ENCODE measurements around the gene CHST15. TPM values are rescaled to one million over a fixed set of nuclear protein-coding genes. Genes with fewer than 3 reads are reported as not detected.

The CHST15 gene
- polyA plus RNA-seq, 4 donors = 0.45 to 8.5 (median 4.0) TPM

GRCh38 chr10:124066126-124066700 is 27.2 kb downstream of the CHST15 start:
- H3K9me3 ChIP-seq (ENCODE audit: control insufficient read depth in 2 of 2, insufficient read depth in 1 of 2, low read depth in 1 of 2, low read length in 1 of 2) = no peaks in the 10 kb centered on the region
- no peak for FAIRE-seq
- H3K36me3 ChIP-seq (ENCODE audit: control insufficient read depth in 3 of 3, insufficient read depth in 2 of 3, low read depth in 1 of 3, low read length in 3 of 3) = no peaks in the 10 kb centered on the region
- H3K4me1 ChIP-seq (ENCODE audit: control insufficient read depth in 3 of 3, insufficient read depth in 2 of 3, low read depth in 1 of 3, low read length in 2 of 3) = peaks cover 0 to 14% (median 0%) of the 10 kb centered on the region in 3 donors
- no peak for DNase-seq
- 59 to 69% (median 63%) methylated on average over 12 of the region's 12 CpGs for WGBS, 3 donors
- no peaks in the 10 kb centered on the region for H3K27me3 ChIP-seq (ENCODE audit: control insufficient read depth in 3 of 3, insufficient read depth in 3 of 3, low read length in 3 of 3)
- H3K4me3 ChIP-seq (ENCODE audit: low read depth in 1 of 3, low read length in 3 of 3) = no peak overlapping the region
- peak overlapping the region in 1 of 3 donors; percentile 59 for H3K27ac ChIP-seq (ENCODE audit: low read depth in 1 of 3, low read length in 2 of 3)

GRCh38 chr10:124065382-124066125 is 27.8 kb downstream of the CHST15 start:
- Histone ChIP-seq H3K36me3 (ENCODE audit: control insufficient read depth in 3 of 3, insufficient read depth in 2 of 3, low read depth in 1 of 3, low read length in 3 of 3) (no peaks in the 10 kb centered on the region), H3K27ac (ENCODE audit: low read depth in 1 of 3, low read length in 2 of 3) (peak overlapping the region in 1 of 3 donors; percentile 61), H3K4me3 (ENCODE audit: low read depth in 1 of 3, low read length in 3 of 3) (no peak overlapping the region), H3K4me1 (ENCODE audit: control insufficient read depth in 3 of 3, insufficient read depth in 2 of 3, low read depth in 1 of 3, low read length in 2 of 3) (peaks cover 0 to 14% (median 0%) of the 10 kb centered on the region in 3 donors), H3K9me3 (ENCODE audit: control insufficient read depth in 2 of 2, insufficient read depth in 1 of 2, low read depth in 1 of 2, low read length in 1 of 2) (no peaks in the 10 kb centered on the region), H3K27me3 (ENCODE audit: control insufficient read depth in 3 of 3, insufficient read depth in 3 of 3, low read length in 3 of 3) (no peaks in the 10 kb centered on the region)
- DNase-seq (peak in 1 of 2 donors; percentile 18), FAIRE-seq (no peak)
- WGBS, 3 donors = 37 to 59% (median 37%) methylated on average over 12 of the region's 12 CpGs

DNA sequence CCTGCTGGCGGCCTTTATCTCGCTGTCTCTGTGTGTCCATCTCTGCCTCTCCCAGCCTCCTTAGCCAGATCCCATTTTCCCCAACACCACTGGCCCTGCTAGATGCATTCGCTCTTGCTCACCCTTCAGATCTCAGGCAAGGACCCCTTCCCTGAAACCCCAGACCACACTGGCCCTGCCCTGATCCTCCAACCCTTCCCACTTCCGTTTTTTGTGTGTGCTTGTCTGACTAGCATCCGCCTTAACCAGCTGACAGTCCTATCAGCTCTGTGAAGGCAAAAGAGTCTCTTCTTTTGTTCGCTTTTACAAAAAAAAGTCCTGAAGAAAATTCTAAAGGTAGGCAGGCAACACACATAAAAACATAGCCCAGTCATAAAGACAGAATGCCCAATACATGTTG is 28.7 kb downstream of the CHST15 start:
- 60 to 83% (median 75%) methylated on average over 6 of the region's 6 CpGs for WGBS, 3 donors
- peak in 1 of 2 donors; percentile 34 for DNase-seq
- H3K4me3 ChIP-seq (ENCODE audit: low read depth in 1 of 3, low read length in 3 of 3) = no peak overlapping the region

DNA sequence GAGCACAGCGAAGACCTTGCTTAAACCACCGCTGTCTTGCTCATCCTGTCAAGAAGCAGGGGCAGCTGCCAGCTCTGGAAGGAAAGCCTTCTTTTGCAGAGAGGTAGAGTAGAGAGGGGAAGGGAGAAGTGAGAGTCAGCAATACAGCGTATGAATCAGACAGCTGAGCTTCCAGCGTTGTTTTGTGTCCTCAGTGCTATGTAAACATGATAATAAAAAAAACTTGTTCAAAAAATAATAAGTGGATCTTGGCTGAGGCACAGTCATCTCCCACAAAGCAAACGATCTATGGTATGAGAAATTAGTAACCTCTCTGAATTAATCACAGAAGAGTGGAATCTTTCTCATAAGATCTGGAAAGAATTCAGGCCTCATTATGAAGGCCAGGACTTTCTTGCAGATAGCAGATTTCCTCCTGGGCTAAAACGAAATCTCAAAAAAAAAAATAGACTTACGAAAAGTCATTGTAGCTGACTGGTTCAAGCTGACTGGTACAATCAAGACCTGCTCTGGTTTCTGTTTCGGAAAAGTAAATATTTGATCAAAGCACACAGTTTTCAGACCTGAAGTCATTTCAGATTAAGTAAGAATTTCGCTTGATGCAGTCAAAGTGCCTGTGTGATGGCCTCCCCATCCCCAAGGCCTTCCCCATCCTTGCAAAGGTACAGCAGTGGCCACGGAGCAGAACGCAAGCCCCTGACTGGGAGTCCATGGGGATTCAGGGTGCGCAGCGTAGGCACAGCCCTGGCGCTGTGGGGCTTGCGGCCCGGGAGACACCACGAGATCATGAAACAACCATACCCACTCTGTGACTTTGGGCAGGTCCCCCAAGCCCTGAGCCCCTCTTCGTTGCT is 29.4 kb downstream of the CHST15 start:
- no peak for FAIRE-seq
- Histone ChIP-seq H3K27me3 (ENCODE audit: control insufficient read depth in 3 of 3, insufficient read depth in 3 of 3, low read length in 3 of 3) (no peaks in the 10 kb centered on the region), H3K27ac (ENCODE audit: low read depth in 1 of 3, low read length in 2 of 3) (peak overlapping the region; percentile 38 to 74 (median 51)), H3K9me3 (ENCODE audit: control insufficient read depth in 2 of 2, insufficient read depth in 1 of 2, low read depth in 1 of 2, low read length in 1 of 2) (no peaks in the 10 kb centered on the region), H3K4me1 (ENCODE audit: control insufficient read depth in 3 of 3, insufficient read depth in 2 of 3, low read depth in 1 of 3, low read length in 2 of 3) (peaks cover 0 to 14% (median 0%) of the 10 kb centered on the region in 3 donors), H3K4me3 (ENCODE audit: low read depth in 1 of 3, low read length in 3 of 3) (no peak overlapping the region), H3K36me3 (ENCODE audit: control insufficient read depth in 3 of 3, insufficient read depth in 2 of 3, low read depth in 1 of 3, low read length in 3 of 3) (peaks cover 0 to 3% (median 0%) of the 10 kb centered on the region in 3 donors)
- peak; percentile 16 to 20 for DNase-seq
- WGBS, 3 donors = 67 to 70% (median 68%) methylated on average over 17 to 18 of the region's 18 CpGs

More for the DNA sequence above, 28.7 kb downstream of the CHST15 start:
- H3K27ac ChIP-seq (ENCODE audit: low read depth in 1 of 3, low read length in 2 of 3) = peak overlapping the region in 1 of 3 donors; percentile 74
- H3K9me3 ChIP-seq (ENCODE audit: control insufficient read depth in 2 of 2, insufficient read depth in 1 of 2, low read depth in 1 of 2, low read length in 1 of 2) = no peaks in the 10 kb centered on the region
- FAIRE-seq = no peak
- peaks cover 0 to 14% (median 0%) of the 10 kb centered on the region in 3 donors for H3K4me1 ChIP-seq (ENCODE audit: control insufficient read depth in 3 of 3, insufficient read depth in 2 of 3, low read depth in 1 of 3, low read length in 2 of 3)
- no peaks in the 10 kb centered on the region for H3K27me3 ChIP-seq (ENCODE audit: control insufficient read depth in 3 of 3, insufficient read depth in 3 of 3, low read length in 3 of 3)
- H3K36me3 ChIP-seq (ENCODE audit: control insufficient read depth in 3 of 3, insufficient read depth in 2 of 3, low read depth in 1 of 3, low read length in 3 of 3) = peaks cover 0 to 3% (median 0%) of the 10 kb centered on the region in 3 donors

DNA sequence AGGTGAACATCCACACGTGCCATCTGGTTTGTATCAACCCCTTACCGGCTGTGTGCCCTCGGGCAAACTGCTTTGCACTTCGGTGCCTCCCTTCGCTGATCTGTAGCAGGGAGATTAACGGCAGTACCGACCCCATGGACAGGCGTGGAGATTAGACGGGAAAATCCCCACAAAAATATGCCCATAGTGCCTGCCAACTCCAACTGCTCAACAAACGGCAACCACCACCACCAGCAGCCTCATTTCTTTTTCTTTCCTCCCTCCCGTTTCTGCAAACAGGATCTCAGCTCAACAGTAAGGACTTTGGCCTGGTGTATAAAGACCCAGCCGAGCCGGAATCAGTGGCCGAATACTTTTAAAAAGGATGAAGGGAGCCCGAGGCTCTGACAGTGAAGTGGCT is 31.0 kb downstream of the CHST15 start:
- Histone ChIP-seq H3K4me3 (ENCODE audit: low read depth in 1 of 3, low read length in 3 of 3) (no peak overlapping the region), H3K9me3 (ENCODE audit: control insufficient read depth in 2 of 2, insufficient read depth in 1 of 2, low read depth in 1 of 2, low read length in 1 of 2) (no peaks in the 10 kb centered on the region), H3K27me3 (ENCODE audit: control insufficient read depth in 3 of 3, insufficient read depth in 3 of 3, low read length in 3 of 3) (no peaks in the 10 kb centered on the region), H3K4me1 (ENCODE audit: control insufficient read depth in 3 of 3, insufficient read depth in 2 of 3, low read depth in 1 of 3, low read length in 2 of 3) (peaks cover 0 to 14% (median 0%) of the 10 kb centered on the region in 3 donors), H3K27ac (ENCODE audit: low read depth in 1 of 3, low read length in 2 of 3) (no peak overlapping the region), H3K36me3 (ENCODE audit: control insufficient read depth in 3 of 3, insufficient read depth in 2 of 3, low read depth in 1 of 3, low read length in 3 of 3) (peaks cover 0 to 3% (median 0%) of the 10 kb centered on the region in 3 donors)
- FAIRE-seq (no peak), DNase-seq (no peak)
- WGBS, 3 donors = 17 to 58% (median 39%) methylated on average over 15 of the region's 15 CpGs

- DNase-seq (no peak), FAIRE-seq (no peak)
- no peak overlapping the region for H3K27ac ChIP-seq (ENCODE audit: low read depth in 1 of 3, low read length in 2 of 3)
- no peak overlapping the region for H3K4me3 ChIP-seq (ENCODE audit: low read depth in 1 of 3, low read length in 3 of 3)
- H3K4me1 ChIP-seq (ENCODE audit: control insufficient read depth in 3 of 3, insufficient read depth in 2 of 3, low read depth in 1 of 3, low read length in 2 of 3) = peaks cover 0 to 13% (median 0%) of the 10 kb centered on the region in 3 donors
- H3K9me3 ChIP-seq (ENCODE audit: control insufficient read depth in 2 of 2, insufficient read depth in 1 of 2, low read depth in 1 of 2, low read length in 1 of 2) = no peaks in the 10 kb centered on the region
- peaks cover 0 to 3% (median 0%) of the 10 kb centered on the region in 3 donors for H3K36me3 ChIP-seq (ENCODE audit: control insufficient read depth in 3 of 3, insufficient read depth in 2 of 3, low read depth in 1 of 3, low read length in 3 of 3)
- no peaks in the 10 kb centered on the region for H3K27me3 ChIP-seq (ENCODE audit: control insufficient read depth in 3 of 3, insufficient read depth in 3 of 3, low read length in 3 of 3)
- WGBS, 3 donors = 81 to 89% (median 86%) methylated on average over 10 of the region's 10 CpGs
Observed at GRCh38 chr10:124061030-124061429, 32.4 kb downstream of the CHST15 start.

DNA sequence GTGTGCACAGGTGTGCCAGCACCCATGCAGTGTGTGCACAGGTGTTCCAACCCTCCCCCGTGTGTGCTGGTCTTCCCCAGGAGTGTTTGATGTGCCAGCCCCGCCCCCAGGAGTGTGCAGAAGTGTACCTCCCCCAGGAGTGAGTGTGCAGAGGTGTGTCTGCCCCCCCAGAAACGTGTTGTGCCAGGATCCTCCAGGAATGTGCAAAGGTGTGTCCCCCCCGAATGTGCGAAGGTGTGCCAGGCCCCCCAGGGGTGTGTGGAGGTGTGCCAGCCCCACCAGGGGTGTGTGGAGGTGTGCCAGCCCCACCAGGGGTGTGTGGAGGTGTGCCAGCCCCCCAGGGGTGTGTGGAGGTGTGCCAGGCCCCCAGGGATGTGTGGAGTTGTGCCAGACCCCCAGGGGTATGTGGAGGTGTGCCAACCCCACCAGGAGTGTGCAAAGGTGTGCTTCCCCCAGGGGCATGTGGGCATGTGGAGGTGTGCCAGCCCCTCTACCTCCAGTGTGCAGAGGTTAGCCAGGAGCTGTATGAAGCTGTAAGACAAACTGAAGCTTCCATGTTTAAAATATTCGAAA is 33.2 kb downstream of the CHST15 start:
- FAIRE-seq (no peak), DNase-seq (no peak)
- Histone ChIP-seq H3K9me3 (ENCODE audit: control insufficient read depth in 2 of 2, insufficient read depth in 1 of 2, low read depth in 1 of 2, low read length in 1 of 2) (no peaks in the 10 kb centered on the region), H3K4me1 (ENCODE audit: control insufficient read depth in 3 of 3, insufficient read depth in 2 of 3, low read depth in 1 of 3, low read length in 2 of 3) (peaks cover 0 to 8% (median 0%) of the 10 kb centered on the region in 3 donors), H3K27me3 (ENCODE audit: control insufficient read depth in 3 of 3, insufficient read depth in 3 of 3, low read length in 3 of 3) (no peaks in the 10 kb centered on the region), H3K27ac (ENCODE audit: low read depth in 1 of 3, low read length in 2 of 3) (no peak overlapping the region), H3K4me3 (ENCODE audit: low read depth in 1 of 3, low read length in 3 of 3) (no peak overlapping the region), H3K36me3 (ENCODE audit: control insufficient read depth in 3 of 3, insufficient read depth in 2 of 3, low read depth in 1 of 3, low read length in 3 of 3) (peaks cover 0 to 3% (median 0%) of the 10 kb centered on the region in 3 donors)
- WGBS, 3 donors = 45 to 69% (median 52%) methylated on average over 6 of the region's 6 CpGs

GRCh38 chr10:124059551-124059950 is 33.8 kb downstream of the CHST15 start:
- DNase-seq = no peak

More at GRCh38 chr10:124059551-124059950, 33.8 kb downstream of the CHST15 start:
- H3K36me3 ChIP-seq (ENCODE audit: control insufficient read depth in 3 of 3, insufficient read depth in 2 of 3, low read depth in 1 of 3, low read length in 3 of 3) = peaks cover 0 to 3% (median 0%) of the 10 kb centered on the region in 3 donors
- H3K4me3 ChIP-seq (ENCODE audit: low read depth in 1 of 3, low read length in 3 of 3) = no peak overlapping the region
- no peak overlapping the region for H3K27ac ChIP-seq (ENCODE audit: low read depth in 1 of 3, low read length in 2 of 3)
- 74 to 81% (median 80%) methylated on average over 12 of the region's 12 CpGs for WGBS, 3 donors
- H3K27me3 ChIP-seq (ENCODE audit: control insufficient read depth in 3 of 3, insufficient read depth in 3 of 3, low read length in 3 of 3) = no peaks in the 10 kb centered on the region
- no peak for FAIRE-seq
- no peaks in the 10 kb centered on the region for H3K9me3 ChIP-seq (ENCODE audit: control insufficient read depth in 2 of 2, insufficient read depth in 1 of 2, low read depth in 1 of 2, low read length in 1 of 2)
- peaks cover 0 to 8% (median 0%) of the 10 kb centered on the region in 3 donors for H3K4me1 ChIP-seq (ENCODE audit: control insufficient read depth in 3 of 3, insufficient read depth in 2 of 3, low read depth in 1 of 3, low read length in 2 of 3)

Data from small intestine (tissue), 7 donors.